Activated naive CD4-positive, alpha-beta T cell treated with anti-CD3 and anti-CD28 coated beads, Interleukin-2, amount 10 ng/mL, durations not matched to agents 7 days and 5 days (primary cell): ENCODE measurements around the gene COL4A6.

Experiments
- CTCF ChIA-PET: fragments of 350-600 bp; sonication (Branson Sonifier 250); formaldehyde crosslinking; loops from one replicate; lab custom pipeline; 2021; ENCODE audit warnings: antibody characterized with exemption; lab: Charles Lee
- DNase-seq: peaks from one replicate; pipeline ENCODE4 v3.0.0-alpha.2; 2020
- H3K27ac Mint-ChIP-seq: one replicate; pipeline ENCODE4 v1.8.0; 2021; ENCODE audit warnings: mild to moderate bottlenecking, moderate library complexity, mixed read lengths
- H3K27me3 Mint-ChIP-seq: one replicate; pipeline ENCODE4 v1.8.0; 2021; ENCODE audit warnings: mild to moderate bottlenecking, mixed read lengths
- H3K36me3 Mint-ChIP-seq: one replicate; pipeline ENCODE4 v1.8.0; 2021; ENCODE audit warnings: mixed read lengths
- H3K4me1 Mint-ChIP-seq: one replicate; pipeline ENCODE4 v1.8.0; 2021; ENCODE audit warnings: mixed read lengths
- H3K4me3 Mint-ChIP-seq: one replicate; pipeline ENCODE4 v1.8.0; 2021; ENCODE audit warnings: mild to moderate bottlenecking, moderate library complexity, mixed read lengths
- H3K9me3 Mint-ChIP-seq: one replicate; pipeline ENCODE4 v1.8.0; 2021; ENCODE audit warnings: mixed read lengths

The COL4A6 gene

GRCh38 chrX:108132876-108133275 lies 305.3 kb downstream of the COL4A6 start:
- CTCF ChIA-PET = no interaction called here
- H3K4me3 Mint-ChIP-seq = no peak overlapping the region
- no peaks in the 10 kb centered on the region for H3K27me3 Mint-ChIP-seq
- H3K27ac Mint-ChIP-seq = no peak overlapping the region
- H3K36me3 Mint-ChIP-seq = peaks cover 22% of the 10 kb centered on the region
- H3K4me1 Mint-ChIP-seq = no peaks in the 10 kb centered on the region
- no peak for DNase-seq
- no peaks in the 10 kb centered on the region for H3K9me3 Mint-ChIP-seq

GRCh38 chrX:108132034-108132433 lies 306.2 kb downstream of the COL4A6 start:
- CTCF ChIA-PET = no interaction called here
- Mint-ChIP-seq H3K36me3 (peaks cover 25% of the 10 kb centered on the region), H3K4me1 (no peaks in the 10 kb centered on the region), H3K27me3 (no peaks in the 10 kb centered on the region), H3K9me3 (no peaks in the 10 kb centered on the region), H3K4me3 (no peak overlapping the region), H3K27ac (no peak overlapping the region)
- DNase-seq = no peak

GRCh38 chrX:108131471-108131870 lies 306.8 kb downstream of the COL4A6 start:
- no peaks in the 10 kb centered on the region for H3K27me3 Mint-ChIP-seq
- CTCF ChIA-PET = no interaction called here
- H3K4me1 Mint-ChIP-seq = no peaks in the 10 kb centered on the region
- H3K4me3 Mint-ChIP-seq = no peak overlapping the region
- H3K36me3 Mint-ChIP-seq = peaks cover 26% of the 10 kb centered on the region
- H3K27ac Mint-ChIP-seq = no peak overlapping the region
- no peak for DNase-seq
- H3K9me3 Mint-ChIP-seq = no peaks in the 10 kb centered on the region

GRCh38 chrX:108130889-108131288 lies 307.3 kb downstream of the COL4A6 start:
- Mint-ChIP-seq H3K4me1 (no peaks in the 10 kb centered on the region), H3K9me3 (no peaks in the 10 kb centered on the region), H3K27ac (no peak overlapping the region)

GRCh38 chrX:108127152-108127551 lies 311.1 kb downstream of the COL4A6 start:
- CTCF ChIA-PET = no interaction called here
- Mint-ChIP-seq H3K4me1 (no peaks in the 10 kb centered on the region), H3K9me3 (no peaks in the 10 kb centered on the region), H3K4me3 (no peak overlapping the region), H3K36me3 (peaks cover 18% of the 10 kb centered on the region), H3K27me3 (no peaks in the 10 kb centered on the region), H3K27ac (no peak overlapping the region)
- no peak for DNase-seq

More at GRCh38 chrX:108130889-108131288, 307.3 kb downstream of the COL4A6 start:
- Mint-ChIP-seq H3K4me3 (no peak overlapping the region), H3K27me3 (no peaks in the 10 kb centered on the region), H3K36me3 (peaks cover 26% of the 10 kb centered on the region)
- CTCF ChIA-PET = no interaction called here
- DNase-seq = no peak

GRCh38 chrX:108126661-108127060 lies 311.6 kb downstream of the COL4A6 start:
- Mint-ChIP-seq H3K27ac (no peak overlapping the region), H3K27me3 (no peaks in the 10 kb centered on the region), H3K36me3 (peaks cover 15% of the 10 kb centered on the region), H3K4me3 (no peak overlapping the region), H3K9me3 (no peaks in the 10 kb centered on the region), H3K4me1 (no peaks in the 10 kb centered on the region)
- no peak for DNase-seq
- CTCF ChIA-PET = no interaction called here

GRCh38 chrX:108123591-108124366 lies 314.4 kb downstream of the COL4A6 start:
- CTCF ChIA-PET = interaction anchor here (2.6 kb wide), 1 partner anchor 16 kb away, joined by 10 read pairs; no protein-coding TSS in a partner anchor
- no peak overlapping the region for H3K27ac Mint-ChIP-seq

GRCh38 chrX:108122748-108123147 lies 315.5 kb downstream of the COL4A6 start:
- Mint-ChIP-seq H3K27me3 (no peaks in the 10 kb centered on the region), H3K27ac (no peak overlapping the region), H3K4me3 (no peak overlapping the region), H3K4me1 (no peaks in the 10 kb centered on the region), H3K36me3 (peaks cover 4% of the 10 kb centered on the region), H3K9me3 (no peaks in the 10 kb centered on the region)
- CTCF ChIA-PET = interaction anchor here (2.6 kb wide), 1 partner anchor 17 kb away, joined by 10 read pairs; no protein-coding TSS in a partner anchor
- no peak for DNase-seq

More at GRCh38 chrX:108123591-108124366, 314.4 kb downstream of the COL4A6 start:
- H3K36me3 Mint-ChIP-seq = peaks cover 5% of the 10 kb centered on the region
- DNase-seq = no peak
- no peaks in the 10 kb centered on the region for H3K9me3 Mint-ChIP-seq
- no peaks in the 10 kb centered on the region for H3K4me1 Mint-ChIP-seq
- H3K4me3 Mint-ChIP-seq = no peak overlapping the region
- H3K27me3 Mint-ChIP-seq = no peaks in the 10 kb centered on the region

- CTCF ChIA-PET = interaction anchor here (2.6 kb wide), 1 partner anchor 18 kb away, joined by 10 read pairs; no protein-coding TSS in a partner anchor
- no peak overlapping the region for H3K27ac Mint-ChIP-seq
Measured at GRCh38 chrX:108121291-108121690, 316.9 kb downstream of the COL4A6 start.

GRCh38 chrX:108117988-108118387 lies 320.2 kb downstream of the COL4A6 start:
- Mint-ChIP-seq H3K36me3 (no peaks in the 10 kb centered on the region), H3K27me3 (no peaks in the 10 kb centered on the region), H3K9me3 (no peaks in the 10 kb centered on the region), H3K4me1 (no peaks in the 10 kb centered on the region), H3K4me3 (no peak overlapping the region), H3K27ac (no peak overlapping the region)
- no peak for DNase-seq
- CTCF ChIA-PET = no interaction called here

More at GRCh38 chrX:108121291-108121690, 316.9 kb downstream of the COL4A6 start:
- DNase-seq = no peak
- H3K4me1 Mint-ChIP-seq = no peaks in the 10 kb centered on the region
- H3K27me3 Mint-ChIP-seq = no peaks in the 10 kb centered on the region
- no peak overlapping the region for H3K4me3 Mint-ChIP-seq
- H3K9me3 Mint-ChIP-seq = no peaks in the 10 kb centered on the region
- H3K36me3 Mint-ChIP-seq = no peaks in the 10 kb centered on the region

- Mint-ChIP-seq H3K27me3 (no peaks in the 10 kb centered on the region), H3K27ac (no peak overlapping the region), H3K4me1 (no peaks in the 10 kb centered on the region), H3K4me3 (no peak overlapping the region), H3K9me3 (no peaks in the 10 kb centered on the region), H3K36me3 (no peaks in the 10 kb centered on the region)
- CTCF ChIA-PET = no interaction called here
- no peak for DNase-seq
Measured at GRCh38 chrX:108114541-108114940, 323.7 kb downstream of the COL4A6 start.
